HT1080 (cell line): Measurements from ENCODE around the gene THSD7B. TPM values are rescaled to one million over a fixed set of nuclear protein-coding genes. Genes with fewer than 3 reads are reported as not detected.

Experiments
- DNase-seq: peaks from one replicate; pipeline ENCODE4 v3.0.0-alpha.2; 2015; ENCODE audit warnings: low read depth
- total RNA-seq: library from RNA; depleted of rRNA; stranded (reverse); fragments of >200 nt; shearing (Covaris generic); gene quantifications from 2 replicates; pipeline ENCODE4 v1.2.3, GENCODE V29; 2014

The THSD7B gene
- total RNA-seq, 1 experiment from 2014 or later: 0.03 TPM

DNA sequence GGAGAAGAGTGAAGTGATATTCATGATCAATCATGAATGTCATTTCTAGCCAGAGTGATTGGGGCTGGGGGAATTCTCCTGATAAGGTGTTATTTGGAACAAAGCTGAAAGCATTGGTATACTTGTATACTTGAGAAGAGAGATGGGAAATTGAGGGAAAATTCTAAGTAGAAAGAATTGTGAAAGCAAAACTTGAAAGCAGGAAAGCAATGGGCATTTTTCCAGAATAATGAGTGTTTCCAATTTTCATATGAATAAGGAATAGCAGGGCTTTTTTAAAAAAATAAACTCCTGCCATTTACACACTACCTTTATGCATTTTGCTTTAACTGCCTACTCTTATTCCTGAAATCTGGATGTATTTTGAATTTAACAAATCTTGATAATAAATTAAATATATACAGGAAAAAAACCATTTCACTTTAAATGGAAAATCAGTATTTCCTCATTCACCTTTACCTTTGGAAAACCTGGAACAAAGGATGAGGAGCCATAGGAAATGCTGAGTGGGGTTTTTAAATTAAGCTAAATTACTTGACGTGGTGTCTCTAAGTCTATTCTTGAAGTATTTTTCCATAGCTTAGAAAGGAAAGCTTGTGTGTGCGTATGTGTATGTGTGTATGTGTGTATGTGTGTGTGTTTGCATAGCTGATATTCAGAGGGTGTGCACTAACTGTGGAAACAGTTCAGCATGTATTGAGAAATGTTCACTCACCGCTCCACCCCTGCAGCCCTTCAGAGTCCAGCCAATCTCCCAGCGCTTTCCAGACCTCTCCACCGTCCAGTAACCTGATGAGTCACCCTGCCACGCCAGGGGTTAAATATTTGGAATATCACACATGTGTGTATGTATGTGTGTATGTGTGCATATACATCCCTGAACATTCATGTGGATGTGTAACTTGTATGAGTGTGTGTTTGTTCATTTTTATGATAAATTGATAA is 427.3 kb downstream of the THSD7B start:
- DNase-seq: peak; percentile 52

DNA sequence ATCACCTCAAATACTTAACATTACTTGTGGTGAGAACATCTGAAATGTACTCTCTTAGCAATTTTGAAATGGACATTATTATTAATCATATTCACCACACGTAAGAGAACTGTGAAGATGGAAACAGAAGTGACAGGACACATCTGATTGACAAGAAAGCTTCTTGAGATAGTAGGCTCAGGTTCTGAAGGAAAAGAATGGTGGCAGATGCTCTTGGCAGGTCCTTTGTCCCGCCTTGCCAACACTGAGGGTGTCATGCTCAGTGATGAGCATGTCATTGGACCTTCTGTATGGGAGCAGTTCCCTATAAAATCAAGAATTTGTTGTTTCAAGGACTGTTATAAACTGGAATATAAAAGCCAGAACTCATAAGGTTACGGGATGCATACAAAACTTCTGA is 428.1 kb downstream of the THSD7B start:
- DNase-seq: no peak

DNA sequence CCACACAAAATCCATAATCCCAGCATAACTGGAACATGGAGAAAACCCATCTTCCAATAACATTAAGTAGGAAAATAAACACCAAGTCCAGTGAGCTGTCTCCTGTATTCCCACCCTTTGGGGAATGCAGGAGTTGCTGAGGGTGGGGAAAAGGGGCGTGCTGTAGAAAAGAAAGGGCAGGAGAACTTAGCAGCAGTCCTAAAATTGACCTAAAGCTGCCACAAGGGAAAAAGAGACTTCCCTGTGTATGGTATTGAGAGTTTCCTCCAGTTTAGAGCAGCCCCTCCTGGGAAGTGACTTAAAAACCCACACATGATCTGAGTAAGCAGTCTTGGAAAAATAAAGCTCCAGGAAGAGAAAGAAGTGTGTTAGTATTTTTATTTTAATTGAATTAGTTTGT is 428.8 kb downstream of the THSD7B start:
- DNase-seq: no peak

DNA sequence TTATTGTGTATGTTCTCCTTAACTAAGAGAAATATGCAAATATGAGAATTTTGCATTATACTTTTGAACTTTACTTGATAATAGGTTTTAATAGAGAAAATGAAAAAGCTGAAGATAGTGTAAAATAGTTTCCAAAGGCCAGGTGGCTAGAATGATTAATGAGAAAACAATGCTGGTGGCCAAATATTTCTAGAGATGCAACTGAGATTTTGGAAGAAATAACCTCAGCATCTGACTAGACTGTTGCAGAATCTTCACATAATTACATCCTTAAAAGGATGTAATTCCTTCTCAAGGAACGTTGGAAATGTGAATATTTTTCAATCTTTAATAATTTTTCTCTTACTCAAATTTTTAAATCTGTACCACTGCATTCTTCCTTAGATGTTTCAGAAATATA is 434.4 kb downstream of the THSD7B start:
- no peak for DNase-seq

DNA sequence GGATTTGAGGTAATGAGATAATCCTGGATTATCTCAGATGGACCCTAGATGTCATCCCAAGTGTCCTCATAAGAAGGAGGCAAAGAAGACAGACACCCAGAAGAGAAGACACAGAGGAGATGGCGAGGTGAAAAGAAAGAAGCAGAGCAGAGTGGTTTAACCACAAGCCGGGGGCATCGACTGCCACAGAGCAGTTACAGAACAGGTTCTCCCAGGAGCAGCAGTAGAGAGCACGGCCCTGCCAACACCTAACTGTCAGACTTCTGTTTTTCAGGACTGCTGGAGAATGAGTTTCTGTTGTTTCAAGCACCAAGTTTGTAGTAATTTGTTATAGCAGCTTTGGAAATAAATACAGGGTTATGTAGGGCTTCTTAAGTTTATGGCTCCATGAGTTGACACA is 437.0 kb downstream of the THSD7B start:
- DNase-seq: no peak

DNA sequence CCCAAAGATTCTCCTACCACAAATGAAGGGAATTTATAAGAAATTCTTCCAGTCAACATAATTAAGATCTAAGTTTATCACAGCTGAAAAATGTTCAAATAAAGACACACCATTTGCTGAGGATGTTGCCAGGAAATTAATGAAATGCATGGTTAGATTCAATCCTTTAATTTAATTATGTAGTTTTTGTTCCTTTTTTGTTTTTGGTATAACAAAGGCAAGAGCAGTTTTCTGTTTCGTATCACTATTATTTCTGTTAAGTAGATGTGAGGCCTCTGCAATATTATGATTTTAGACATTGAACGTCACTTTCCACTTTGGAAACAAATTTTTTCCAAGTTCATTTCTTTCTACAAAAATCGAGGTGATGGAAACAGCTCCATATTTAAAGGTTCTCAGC is 440.0 kb downstream of the THSD7B start:
- DNase-seq: no peak

DNA sequence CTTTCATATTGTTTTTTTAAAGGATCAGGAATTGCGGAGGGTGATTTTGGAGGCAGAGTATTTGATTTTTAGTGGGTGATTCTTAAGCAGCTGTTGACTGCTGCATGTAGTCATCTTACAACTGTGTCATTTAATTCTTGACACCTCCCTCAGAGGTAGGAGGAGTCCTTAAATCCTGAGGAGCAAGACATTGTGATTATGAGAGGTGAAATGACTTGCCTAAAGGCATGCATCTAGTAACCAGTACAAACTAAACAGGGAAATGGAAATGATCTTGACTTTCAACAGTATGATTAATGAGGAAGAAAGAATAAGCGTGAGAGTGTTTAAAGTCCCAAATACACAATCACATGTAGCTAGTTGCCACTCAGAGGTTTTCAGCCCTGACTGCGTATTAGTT is 440.7 kb downstream of the THSD7B start:
- no peak for DNase-seq

DNA sequence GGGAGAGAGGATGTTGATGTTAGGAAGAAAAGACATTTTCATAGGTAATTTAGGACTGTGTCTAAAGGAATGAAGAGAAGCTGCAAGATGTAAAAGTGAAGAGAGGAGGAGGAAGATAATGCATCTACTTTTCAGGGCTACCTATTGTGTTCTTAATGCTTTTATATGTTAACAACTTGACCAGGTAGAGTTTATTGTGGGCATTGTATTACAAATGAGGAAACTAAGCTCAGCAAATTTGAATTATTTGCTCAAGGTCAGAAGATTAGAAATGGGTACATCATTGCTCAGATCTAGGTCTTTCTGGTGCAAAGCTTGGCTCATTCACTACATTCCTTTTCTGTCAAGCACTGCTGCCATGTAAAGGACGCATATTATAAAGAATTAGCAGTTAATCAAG is 441.7 kb downstream of the THSD7B start:
- DNase-seq: no peak

DNA sequence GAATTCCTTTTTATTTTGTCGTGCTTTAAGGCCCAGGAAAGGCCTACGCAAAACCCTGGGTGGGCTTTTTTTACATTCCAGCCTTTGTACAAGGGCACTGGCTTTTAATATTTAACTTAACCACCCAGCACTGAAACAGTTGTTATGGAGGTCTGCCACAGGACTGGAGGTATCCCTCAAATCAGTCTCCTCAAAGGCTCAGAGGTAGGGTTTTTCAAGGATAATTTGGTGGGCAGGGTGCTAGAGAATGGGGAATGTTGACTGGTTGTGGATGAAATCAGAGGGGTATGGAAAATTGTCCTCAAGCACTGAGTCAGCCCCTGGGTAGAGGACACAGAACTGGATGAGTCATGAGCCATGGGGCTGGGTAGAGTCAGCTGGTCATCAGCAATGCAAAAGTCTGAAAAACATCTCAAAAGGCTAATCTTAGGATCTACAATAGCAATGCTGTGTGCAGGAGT is 443.1 kb downstream of the THSD7B start:
- DNase-seq: peak; percentile 71

DNA sequence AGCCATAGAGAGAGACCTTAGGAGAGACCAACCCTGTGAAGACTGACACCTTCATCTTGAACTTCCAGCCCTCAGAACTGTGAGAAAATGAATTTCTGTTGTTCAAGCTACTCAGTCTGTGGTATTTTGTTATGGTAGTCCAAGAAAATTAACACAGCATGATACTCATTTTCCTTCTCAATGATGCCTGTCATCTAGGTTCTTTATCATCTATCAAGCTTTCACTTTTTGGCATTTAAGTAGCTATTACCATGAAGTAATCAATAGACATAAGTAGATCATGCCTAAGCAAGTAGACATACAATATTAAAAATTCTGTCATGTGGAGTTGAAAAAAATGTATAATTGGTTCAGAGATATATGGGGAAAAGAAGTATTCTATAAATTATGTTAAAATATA is 444.7 kb downstream of the THSD7B start:
- no peak for DNase-seq

DNA sequence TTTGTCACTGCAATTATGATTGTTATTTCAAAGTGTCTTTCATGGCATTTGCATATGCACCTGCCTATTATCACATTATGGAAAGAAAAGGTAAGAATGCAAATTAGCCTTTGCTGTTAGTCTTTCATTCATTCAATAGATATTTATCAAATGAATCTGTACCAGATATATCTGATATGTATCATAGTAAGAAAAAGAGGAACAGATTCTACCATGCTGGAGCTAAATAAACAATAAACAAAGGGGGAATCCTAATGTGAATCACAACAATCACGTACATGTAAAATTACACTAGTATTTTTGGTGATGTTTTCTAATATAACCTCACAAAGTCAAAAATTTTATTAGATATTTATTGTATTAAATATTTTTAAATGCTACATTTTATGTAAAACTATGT is 446.4 kb downstream of the THSD7B start:
- DNase-seq: no peak

DNA sequence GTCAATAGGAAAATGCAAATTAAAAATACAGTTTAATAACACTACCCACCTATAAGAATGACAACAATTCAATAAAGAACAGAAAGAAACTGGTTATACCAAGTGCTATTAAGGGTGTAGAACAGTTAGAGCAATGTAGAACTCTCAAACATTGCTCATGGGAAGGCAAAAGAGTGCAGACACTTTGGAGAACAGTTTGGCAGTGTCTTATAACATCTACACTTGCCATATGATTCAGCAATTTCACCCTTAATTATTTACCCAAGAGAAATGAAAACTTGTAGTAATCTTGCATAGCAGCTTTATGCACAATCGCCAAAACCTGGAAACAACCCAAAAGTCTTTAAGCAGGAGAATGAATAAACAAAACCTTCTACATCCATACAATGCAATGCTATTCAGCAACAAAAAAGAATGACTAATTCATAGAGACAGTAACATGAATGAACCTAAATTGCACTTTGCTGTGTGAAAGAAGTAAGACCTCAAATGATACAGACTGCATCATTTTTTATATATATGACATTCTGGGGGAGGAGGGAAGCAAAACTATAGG is 455.2 kb downstream of the THSD7B start:
- DNase-seq: no peak

DNA sequence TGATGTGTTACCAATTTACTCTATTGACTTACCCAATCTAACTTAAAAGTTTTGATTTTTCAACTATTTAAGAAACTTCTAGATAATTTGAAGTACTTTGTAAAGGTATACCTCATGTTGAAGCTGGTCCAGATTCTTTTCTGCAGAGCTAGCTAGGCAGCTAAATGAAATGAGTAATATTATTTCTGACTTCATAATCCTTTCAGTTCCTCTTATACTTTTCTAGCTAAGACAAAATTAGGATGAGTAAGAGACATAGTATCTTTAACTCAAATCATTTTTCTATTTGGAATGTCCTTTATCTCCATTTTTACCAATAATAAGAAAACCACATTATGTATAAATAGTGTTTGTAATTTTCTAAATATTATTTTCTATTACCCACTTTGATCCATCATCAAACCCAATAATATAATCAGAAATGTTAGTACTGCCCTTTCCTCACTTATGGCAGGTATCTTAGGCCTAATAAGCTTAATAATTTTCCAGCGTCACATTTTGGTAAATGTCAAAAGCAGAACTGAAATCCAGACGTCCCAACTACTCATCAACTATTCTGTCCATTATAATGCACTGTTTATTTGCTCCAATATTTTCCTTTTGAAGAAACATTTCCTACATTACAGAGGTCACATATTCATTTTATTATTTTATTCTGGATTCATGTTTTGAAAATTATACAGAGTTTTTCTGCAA is 456.6 kb downstream of the THSD7B start:
- DNase-seq: no peak

DNA sequence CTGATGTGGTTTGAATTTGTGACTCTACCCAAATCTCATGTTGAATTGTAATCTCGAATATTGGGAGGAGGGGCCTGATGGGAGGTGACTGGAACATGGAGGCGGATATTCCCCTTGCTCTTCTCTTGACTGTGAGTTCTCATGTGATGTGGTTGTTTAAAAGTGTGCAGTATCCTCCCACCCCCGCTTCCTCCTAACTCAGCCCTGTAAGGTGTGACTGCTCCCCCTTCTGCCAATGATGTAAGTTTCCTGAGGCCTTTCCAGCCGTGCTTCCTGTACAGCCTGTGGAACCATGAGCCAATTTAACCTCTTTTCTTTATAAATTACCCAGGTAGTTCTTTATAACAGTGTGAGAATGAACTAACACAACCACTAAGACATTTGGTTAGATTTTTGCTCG is 458.4 kb downstream of the THSD7B start:
- DNase-seq: peak; percentile 38

DNA sequence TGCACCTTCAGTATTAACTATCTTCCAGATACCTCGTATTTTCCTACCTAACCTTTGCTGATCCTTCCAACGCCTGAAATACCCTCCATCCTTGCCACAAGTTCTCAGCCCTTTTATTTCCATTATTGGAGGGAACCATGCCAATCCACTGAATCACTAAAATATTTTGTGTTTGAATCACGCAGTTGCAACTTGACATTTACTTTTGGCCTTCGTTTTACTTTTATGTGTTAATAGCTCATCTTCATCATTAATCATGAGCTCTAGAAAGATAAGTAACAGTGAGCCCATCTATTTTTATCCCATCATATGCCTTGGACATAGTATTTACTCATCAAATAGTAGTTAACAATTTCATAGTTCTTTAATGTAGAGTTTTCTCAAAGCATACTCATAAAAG is 463.2 kb downstream of the THSD7B start:
- DNase-seq: peak; percentile 65

DNA sequence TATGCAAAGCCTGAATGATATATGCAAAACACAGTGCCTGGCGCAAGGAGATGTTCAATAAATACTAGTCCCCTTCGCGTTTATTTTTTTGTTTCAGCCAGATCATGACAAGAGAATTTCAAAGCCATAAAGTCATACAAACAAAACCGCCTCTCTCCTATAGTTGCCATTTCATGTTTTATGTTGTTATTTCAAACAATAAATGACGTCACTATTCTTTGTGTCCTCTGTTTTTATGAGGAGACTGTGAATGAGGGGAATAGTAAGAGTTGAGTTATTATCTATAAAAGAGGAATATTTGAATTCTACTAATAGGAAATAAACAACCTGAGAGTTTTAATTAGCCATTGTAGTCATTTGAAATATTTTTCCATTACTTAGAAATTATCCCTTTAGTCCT is 464.5 kb downstream of the THSD7B start:
- DNase-seq: no peak

DNA sequence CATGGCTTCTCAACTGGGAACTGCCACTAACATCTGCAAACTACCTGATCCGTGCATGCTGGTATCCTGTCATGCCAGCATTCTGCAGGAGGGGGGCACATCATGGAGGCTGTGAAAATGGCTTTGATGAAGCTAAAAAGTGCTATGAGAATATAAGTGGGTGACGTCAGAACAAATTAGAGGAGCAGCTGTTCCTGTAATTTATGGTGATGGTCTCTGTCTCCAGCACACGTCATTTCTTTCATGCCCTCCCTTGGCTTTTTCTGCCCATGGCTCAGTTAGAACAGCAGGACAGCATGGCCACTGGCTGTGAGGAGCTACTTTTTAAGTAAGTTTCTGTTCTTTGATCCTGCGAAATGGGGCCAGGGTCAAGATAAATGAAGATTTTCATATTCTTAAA is 466.3 kb downstream of the THSD7B start:
- DNase-seq: no peak

DNA sequence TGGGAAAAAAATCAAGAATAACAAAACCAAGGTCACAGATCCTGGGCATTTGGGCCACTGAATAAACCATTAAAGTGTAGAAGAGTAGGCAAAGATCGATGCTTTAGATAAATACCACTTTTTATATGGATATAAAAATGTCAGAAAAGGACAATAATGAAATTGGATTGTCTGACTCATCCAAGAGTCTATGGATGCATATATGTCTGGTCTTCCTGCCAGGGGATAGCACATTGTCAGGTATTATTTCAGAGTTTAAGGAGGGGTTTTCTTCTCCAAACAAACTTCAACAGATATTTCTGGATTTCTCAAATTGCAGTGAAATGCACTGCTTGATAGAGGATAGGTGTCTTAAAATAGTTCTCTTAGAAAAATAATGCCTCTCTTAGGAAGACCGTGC is 466.7 kb downstream of the THSD7B start:
- DNase-seq: no peak

DNA sequence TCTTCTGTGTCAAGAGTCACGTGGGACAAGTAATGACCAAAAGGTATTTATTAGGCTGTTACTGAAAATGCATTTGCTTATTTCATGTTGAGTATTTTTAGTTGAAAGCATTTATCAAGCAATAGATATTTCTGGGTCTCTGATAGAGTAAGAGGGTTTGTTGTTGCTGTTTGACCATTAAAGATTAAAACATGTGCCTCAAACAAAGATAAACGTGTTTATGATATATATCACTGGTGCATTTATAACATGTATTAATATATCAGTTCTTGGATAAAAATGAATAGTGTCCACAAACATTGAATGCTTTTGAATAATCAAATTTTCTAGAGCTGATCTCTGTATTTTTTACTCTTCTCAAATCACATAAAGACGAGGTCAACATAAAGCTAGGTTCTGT is 467.7 kb downstream of the THSD7B start:
- DNase-seq: no peak

DNA sequence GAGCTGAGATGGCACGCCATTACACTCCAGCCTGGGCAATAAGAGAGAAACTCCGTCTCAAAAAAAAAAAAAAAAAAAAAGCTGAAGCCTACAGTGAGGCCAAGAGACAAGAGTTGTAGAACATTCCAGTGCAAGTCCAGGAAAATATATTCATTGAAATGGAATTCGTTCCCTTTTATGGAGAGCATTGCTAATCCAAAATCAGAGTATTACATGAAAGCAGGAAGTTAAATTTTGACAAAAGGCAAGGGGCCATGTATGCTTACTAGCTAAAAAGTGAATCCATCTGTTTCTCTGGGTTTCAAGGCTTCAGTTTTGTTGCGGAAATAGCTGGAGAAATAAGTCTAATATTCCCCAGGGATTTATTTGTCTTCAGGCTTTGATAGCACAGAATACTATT is 471.7 kb downstream of the THSD7B start:
- peak; percentile 29 for DNase-seq

DNA sequence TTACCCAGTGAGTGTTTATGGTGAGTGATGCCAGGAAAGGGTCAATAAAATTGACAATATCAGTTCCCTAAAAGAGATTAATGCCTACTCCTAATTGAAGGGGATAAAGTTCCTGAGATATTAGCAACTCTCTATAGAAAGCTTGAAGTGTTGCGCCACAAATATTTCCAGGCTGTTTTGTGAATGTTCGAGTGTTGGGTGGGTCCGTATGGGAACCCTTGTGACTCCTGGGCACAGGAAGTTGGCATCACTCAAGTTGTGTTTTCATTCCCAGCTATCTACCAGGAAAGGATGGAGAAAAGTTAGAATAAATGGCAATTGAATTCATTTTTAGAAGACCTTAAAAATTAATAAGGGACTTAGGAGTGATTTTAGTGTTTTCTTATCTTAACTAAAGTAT is 472.7 kb downstream of the THSD7B start:
- no peak for DNase-seq

DNA sequence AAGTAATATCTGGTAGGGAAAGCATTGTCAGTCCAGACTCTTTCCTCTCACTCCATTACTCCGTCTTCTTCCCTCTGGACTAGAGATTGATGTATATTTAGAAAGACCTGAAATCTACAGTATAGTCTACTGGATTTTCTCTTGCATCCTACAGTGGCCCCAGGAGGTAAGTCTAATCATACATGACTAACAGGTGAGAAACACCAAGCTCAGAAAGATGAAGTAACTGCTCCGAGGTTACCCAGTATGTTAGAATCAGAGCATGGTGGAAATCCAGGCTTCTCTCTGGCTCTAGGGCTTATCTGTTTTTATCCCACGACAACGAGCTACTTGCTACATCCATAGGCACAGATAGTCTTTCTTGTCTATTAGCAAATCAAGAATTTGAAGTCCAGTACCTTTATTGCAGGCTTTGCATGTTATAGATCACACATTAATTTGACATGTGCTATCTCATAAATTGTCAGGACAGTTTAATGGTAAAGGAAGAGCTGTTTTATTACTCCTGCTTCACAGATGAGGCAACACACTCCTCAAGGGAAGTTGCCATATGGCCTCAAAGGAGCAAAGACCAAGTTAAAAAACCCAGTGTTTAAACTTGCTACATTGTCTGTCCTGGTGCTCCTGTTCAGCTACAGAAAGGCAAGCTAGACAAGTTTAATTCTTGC is 484.3 kb downstream of the THSD7B start:
- DNase-seq: no peak
